K562 (cell line): ENCODE results near the gene SEMA6B. TPM values are rescaled to one million over a fixed set of nuclear protein-coding genes. Genes with fewer than 3 reads are reported as not detected.

Experiments used
- ADNP ChIP-seq: fragments of 200-800 bp; sonication (Bioruptor generic); IDR thresholded peaks from 2 replicates; pipeline ENCODE4 v1.6.1; 2016; ENCODE audit warnings: missing genetic modification characterization, missing compliant biosample characterization
- EHMT2 ChIP-seq: fragments of 450-650 bp; IDR thresholded peaks from 2 replicates; pipeline ENCODE4 v1.6.1; 2018; ENCODE audit warnings: antibody characterized with exemption
- HDAC2 ChIP-seq: fragments of 450-650 bp; IDR thresholded peaks from 2 replicates; pipeline ENCODE4 v1.6.1; 2016; ENCODE audit warnings: mild to moderate bottlenecking
- PCBP1 ChIP-seq: fragments of 200-400 bp; formaldehyde crosslinking; IDR thresholded peaks from 2 replicates; pipeline ENCODE4 v1.6.1; 2018; ENCODE audit warnings: mild to moderate bottlenecking, low read depth, low read length; ENCODE audit not compliant: poor library complexity, severe bottlenecking
- PHTF2 ChIP-seq: fragments of 250-450 bp; sonication (Bioruptor Pico); IDR thresholded peaks from 2 replicates; pipeline ENCODE4 v1.5.0; 2021; ENCODE audit warnings: mild to moderate bottlenecking
- RAD21 ChIP-seq, 2 experiments: fragments of 250-450 bp in 1 of 2; fragments of 450-650 bp in 1 of 2; sonication (Bioruptor Pico) in 1 of 2; formaldehyde crosslinking in 1 of 2; IDR thresholded peaks in 1 of 2; conservative IDR thresholded peaks in 1 of 2; 2 replicates each; pipeline versions ENCODE4 v1.4.0 to v1.8.0; 2020 to 2022; ENCODE audit warnings: mild to moderate bottlenecking in 2 of 2, moderate library complexity in 1 of 2
- SMARCA5 ChIP-seq: fragments of 450-650 bp; IDR thresholded peaks from 2 replicates; pipeline ENCODE4 v1.6.1; 2016
- SMC3 ChIP-seq: conservative IDR thresholded peaks from 2 replicates; pipeline ENCODE4 v1.6.1; 2011; ENCODE audit warnings: low read depth, low read length, improper control_type of control experiment; ENCODE audit not compliant: insufficient read depth
- SP1 ChIP-seq: sonication (generic); formaldehyde crosslinking; IDR thresholded peaks from 2 replicates; pipeline ENCODE4 v1.8.1; 2022; ENCODE audit warnings: mild to moderate bottlenecking, missing genetic modification reagents
- polyA plus RNA-seq, 8 experiments: library from polyadenylated mRNA; depleted of rRNA in 4 of 8; stranded (reverse) in 5 of 8; unstranded in 3 of 8; fragments of >200 nt; fragmentation: Nextera tagmentation in 2 of 8; fragmentation: Illumina TruSeq in 1 of 8; extraction: Ambion mirVana in 2 of 8; extraction: Trizol in 1 of 8; gene quantifications; 2 replicates each; pipeline versions ENCODE4 v1.2.1 to v1.2.3, GENCODE V29; 2011 to 2014; ENCODE audit warnings: inconsistent platforms in 1 of 8, missing spikeins in 1 of 8
- total RNA-seq, 7 experiments: library from RNA; depleted of rRNA in 6 of 7; stranded (reverse); fragments of >200 nt in 6 of 7; fragmentation: Illumina TruSeq in 2 of 7; extraction: Trizol in 2 of 7; gene quantifications; 2 replicates each; pipeline versions ENCODE4 v1.2.1 to v1.2.3, GENCODE V29; 2011 to 2021; ENCODE audit warnings: low replicate concordance in 1 of 7
- TF ChIP-seq, protein P1 (sequence below): fragments of 450-650 bp; formaldehyde crosslinking; IDR thresholded peaks from 2 replicates; pipeline ENCODE4 v1.4.0; 2022; ENCODE audit warnings: missing genetic modification characterization

SEMA6B gene
- total and polyA plus RNA-seq, 9 of the 15 experiments (the other 6 are each of a cell fraction or from before 2014, with no cell fraction given): 0.65 to 4.6 (median 2.5) TPM; not detected in 2

DNA sequence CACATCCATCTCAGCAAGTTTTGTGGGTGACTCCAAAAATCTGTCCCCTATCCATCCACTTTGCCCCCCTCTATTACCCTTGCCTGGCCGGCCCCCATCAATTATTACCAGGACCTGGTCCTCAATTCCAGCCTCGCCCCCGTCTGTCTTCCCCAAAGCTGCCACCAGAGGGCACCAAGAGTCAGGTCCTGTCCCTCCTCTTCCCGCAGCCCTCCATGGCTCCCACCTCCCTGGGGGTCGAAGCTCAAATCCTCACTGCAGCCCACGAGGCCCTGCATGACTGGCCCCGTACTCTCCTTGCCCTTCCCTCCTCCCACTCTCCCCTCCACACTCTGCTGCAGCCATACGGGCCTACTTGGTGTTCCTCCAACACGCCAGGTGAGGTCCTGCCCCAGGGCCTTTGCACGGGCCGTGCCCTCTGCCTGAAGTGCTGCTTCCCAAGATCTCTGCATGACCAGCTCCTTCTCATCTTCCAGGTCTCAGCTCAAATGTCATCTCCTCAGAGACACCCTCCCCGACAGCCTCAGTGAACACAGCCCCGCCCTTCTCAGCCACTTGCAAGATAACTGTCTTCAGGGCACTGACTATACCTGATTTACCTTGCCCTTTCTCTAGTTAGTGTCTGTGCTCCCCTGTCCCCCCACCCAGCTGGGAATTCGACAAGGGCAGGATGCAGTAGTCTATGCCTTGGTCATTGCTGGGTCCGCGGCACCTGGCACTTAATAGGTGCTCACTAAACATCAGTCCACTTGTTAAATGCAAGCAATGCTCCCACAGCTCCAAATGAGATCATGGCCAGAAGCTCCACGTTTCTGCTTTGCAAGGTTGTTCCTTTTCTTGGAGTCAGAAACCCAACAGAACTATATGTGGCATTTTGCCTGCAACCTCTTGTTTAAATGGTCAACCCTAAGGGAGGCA lies 16.8 kb upstream of the SEMA6B start (continued):
- TF ChIP-seq, protein P1, sequence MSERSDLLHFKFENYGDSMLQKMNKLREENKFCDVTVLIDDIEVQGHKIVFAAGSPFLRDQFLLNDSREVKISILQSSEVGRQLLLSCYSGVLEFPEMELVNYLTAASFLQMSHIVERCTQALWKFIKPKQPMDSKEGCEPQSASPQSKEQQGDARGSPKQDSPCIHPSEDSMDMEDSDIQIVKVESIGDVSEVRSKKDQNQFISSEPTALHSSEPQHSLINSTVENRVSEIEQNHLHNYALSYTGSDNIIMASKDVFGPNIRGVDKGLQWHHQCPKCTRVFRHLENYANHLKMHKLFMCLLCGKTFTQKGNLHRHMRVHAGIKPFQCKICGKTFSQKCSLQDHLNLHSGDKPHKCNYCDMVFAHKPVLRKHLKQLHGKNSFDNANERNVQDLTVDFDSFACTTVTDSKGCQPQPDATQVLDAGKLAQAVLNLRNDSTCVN (CRISPR knock-in tag): no peak
- TF ChIP-seq SMC3 (peak; percentile 73), PCBP1 (peak; percentile 46), EHMT2 (0 out of 2 replicates have a peak, but pooled peaks have one; percentile 9), SP1 (CRISPR knock-in tag) (peak; percentile 60; the same call in 1 of the 2 replicates), HDAC2 (peak; percentile 96), ADNP (tag) (peak; percentile 86), RAD21 (CRISPR knock-in tag; conservative IDR thresholded peaks at IDR 0.05 in 1 of 2, IDR thresholded peaks at IDR 0.05 in 1 of 2) (peak; percentile 44 to 71), SMARCA5 (peak; percentile 100), PHTF2 (CRISPR knock-in tag) (0 out of 2 replicates have a peak, but pooled peaks have one; percentile 30)
